ENCODE measurements around the gene TMCC2.
"Not testable (repeated sequence)": the region's sequence is repeated elsewhere in the genome, so short reads cannot be mapped to it uniquely, and the experiment has no call there.

Gene TMCC2

DNA sequence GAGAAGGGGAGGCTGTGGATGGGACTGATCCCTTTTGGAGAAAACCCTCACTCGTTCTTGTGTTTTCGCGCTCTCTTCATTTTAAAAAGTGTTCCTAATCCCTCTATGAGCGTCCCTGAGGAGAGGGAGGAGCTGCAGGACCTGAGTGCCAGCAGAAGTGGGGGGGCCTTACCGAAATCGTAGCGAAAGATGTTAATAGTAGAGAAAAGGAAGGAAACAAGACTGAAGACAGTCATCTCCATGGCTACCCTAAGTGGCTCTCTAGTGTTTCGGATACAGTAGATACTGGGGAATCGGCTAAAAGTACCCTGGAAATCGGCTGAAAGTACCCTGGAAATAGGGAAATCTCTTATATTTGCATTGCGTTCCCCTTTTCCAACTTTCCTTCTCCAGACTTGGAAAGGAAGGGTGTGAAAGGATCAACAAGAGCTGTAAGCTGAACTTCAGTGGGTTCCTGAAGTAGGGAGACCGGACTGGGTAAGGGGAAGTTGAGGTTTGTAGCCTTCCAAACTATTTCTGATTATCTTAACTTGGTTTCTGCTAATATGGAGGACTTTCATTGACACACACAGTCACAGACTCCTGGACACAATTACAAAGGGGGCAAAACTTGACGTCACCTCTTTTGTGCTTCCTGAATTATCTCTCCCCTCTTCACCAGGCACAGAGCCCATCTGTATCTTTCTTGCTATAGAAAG, 15.8 kb upstream of the TMCC2 start:
- DNase-seq (ENCODE audit: low spot score) (no peak), FAIRE-seq (no peak)

DNA sequence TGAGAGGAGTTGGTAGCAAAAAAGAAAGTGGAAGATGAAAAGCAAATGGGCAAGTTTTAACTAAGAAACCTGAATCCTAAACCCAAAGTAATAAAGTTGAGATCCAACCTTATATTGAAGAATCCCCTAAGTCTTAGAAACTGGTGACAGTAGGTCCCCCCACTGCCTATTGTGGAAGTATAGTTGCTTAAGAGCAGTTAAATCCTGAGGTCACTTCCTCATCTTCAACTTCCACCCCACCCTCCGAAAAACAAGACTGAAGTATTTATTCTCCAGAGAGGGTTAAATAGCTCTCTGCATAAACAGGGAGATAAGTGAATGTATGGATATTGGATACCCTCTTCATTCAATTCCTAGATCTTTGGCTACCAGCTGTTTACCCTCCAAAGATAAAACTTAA, 13.0 kb upstream of the TMCC2 start:
- DNase-seq (ENCODE audit: low spot score): no peak
- no peak for FAIRE-seq

DNA sequence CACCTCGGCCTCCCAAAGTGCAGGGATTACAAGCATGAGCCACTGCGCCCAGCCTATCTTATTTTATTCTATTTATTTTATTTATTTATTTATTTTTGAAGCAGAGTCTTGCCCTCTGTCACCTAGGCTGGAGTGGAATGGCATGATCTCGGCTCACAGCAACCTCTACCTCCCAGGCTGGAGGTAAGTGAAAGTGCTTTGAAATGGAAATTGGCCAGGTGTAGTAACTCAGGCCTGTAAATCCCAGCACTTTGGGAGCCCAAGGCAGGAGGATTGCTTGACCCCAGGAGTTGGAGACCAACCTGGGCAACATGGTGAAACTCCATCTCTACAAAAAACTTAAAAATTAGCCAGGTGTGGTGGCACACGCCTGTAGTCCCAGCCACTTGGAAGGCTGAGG, 11.2 kb upstream of the TMCC2 start:
- FAIRE-seq (no peak), DNase-seq (ENCODE audit: low spot score) (no peak)

DNA sequence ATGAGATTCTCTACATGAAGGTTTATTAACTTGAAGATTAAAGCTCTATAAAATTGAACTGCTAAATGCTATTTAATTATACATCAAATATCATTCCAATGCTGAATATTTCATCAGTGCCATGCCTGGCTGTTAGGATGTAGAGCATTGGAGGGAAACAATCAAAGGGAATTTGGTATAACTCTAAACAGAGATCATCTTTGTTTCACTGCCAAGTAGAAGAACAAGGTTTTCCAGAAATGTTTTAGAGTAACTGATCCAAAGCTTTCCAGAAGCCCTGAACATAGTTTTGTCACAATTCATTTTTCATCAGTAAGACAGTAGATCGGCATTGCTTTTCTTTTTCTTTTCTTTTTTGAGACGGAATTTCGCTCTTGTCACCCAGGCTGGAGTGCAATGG, 10.3 kb upstream of the TMCC2 start:
- FAIRE-seq (no peak), DNase-seq (ENCODE audit: low spot score) (no peak)

DNA sequence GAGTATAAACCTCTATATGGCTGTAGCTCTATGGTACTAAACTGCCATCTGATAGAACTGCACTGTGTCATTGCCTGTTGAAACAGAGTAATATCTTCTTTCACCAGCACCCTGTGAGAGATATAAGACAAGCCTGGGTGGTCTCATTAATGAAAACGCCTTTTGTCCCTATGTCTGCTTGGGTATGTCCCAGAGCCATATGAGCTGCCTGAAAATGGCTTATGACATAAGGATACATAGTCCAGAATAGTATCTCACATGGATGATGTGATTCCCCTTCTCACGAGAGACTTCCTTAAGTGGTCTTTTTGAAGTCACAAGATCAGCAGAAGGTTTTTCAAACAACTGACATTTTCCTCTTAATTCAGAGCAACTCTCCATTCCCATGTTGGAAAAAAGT, 7.3 kb upstream of the TMCC2 start:
- DNase-seq (ENCODE audit: low spot score) (no peak), FAIRE-seq (no peak)

DNA sequence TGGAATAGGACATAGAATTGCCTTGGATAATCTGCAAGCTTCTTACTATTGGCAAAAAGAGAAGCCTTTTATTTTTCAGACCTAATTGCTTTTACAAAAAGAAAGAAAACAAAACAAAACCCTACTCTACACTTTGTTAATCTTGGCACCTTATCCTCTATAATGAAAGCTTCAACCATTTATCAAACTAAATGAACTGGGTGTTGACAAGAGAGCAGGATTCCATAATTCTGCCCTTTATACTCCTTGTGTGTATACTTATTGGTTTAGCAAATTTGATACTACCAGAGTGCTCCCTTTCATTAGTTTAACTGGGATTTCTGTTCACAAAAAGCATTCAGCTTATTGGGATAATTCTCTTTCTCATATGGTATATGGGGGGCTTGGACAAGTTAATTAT, 3.0 kb upstream of the TMCC2 start:
- DNase-seq (ENCODE audit: low spot score) (no peak), FAIRE-seq (no peak)

DNA sequence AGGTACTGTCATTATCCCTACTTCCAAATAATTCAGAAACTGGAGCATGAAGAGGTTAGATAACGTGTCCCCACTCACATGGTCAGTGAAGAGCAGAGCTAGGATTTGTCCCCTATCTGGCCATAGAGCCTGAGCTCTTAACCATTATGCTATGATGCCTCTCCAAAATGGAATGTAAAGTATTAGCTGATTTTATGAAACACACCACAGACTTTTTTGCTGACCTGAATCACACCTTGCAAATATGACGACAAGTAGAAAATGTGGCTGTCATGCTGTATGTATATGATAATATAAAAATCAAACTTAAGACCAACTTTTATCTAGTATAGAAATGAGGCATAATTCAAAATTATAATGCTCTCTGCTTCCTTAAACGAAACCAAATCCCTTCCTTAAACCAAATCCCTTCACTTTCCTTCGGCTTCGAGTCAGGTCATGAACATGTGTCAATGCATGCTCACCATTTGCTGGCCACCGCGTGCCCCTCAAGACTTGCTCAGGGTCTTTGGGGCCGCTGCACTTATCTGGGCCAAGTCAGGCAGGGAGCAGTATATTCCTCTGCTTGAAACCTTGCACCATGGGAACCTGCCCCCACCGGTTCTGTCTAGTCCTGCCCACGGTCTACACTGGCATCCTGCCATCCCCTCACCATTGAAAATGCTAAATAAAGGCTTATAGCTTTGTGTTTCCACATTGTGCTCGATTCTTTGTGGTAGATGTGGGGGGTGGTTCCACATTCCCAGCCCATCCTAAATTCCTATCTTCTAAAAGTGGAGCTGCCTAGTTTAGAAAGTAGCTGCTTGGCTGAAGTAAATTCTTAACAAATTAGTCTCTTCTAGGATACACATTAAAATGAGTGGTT, 1.6 kb upstream of the TMCC2 start:
- DNase-seq (ENCODE audit: low spot score) (no peak), FAIRE-seq (no peak)

DNA sequence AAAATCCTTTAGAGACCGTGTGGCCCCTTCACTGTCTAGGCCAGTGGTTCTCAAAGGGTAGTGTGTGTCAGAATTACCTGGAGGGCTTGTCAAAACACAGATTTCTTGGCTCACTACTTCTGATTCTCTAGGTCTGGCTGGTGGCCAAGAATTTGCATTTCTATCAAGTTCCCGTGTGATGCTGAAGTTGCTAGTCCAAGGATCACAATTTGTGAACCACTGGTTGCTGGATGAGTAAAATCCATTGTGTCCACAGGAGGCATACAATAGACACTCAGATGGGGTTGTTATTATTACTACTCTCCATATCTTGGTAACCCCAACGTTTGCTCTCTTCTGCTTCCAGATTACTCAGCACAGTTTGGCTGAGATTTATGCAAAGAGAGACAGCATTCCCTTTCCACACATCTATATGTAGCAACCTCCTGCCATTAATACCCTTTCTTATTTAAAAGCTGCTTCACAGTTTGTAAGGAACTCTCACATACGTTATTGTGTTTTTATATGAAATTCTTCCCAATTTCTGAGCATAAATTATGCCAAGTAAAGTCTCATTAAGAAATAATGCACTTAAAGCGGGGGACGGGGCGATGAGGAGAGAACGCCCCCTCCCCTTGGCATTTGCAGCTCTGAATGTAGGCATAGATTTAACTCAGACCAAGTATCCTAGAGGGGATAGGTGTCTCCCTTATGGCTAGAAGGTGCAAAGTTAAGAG, 720 bp upstream of the TMCC2 start:
- DNase-seq (ENCODE audit: low spot score): peak; percentile 45
- no peak for FAIRE-seq

DNA sequence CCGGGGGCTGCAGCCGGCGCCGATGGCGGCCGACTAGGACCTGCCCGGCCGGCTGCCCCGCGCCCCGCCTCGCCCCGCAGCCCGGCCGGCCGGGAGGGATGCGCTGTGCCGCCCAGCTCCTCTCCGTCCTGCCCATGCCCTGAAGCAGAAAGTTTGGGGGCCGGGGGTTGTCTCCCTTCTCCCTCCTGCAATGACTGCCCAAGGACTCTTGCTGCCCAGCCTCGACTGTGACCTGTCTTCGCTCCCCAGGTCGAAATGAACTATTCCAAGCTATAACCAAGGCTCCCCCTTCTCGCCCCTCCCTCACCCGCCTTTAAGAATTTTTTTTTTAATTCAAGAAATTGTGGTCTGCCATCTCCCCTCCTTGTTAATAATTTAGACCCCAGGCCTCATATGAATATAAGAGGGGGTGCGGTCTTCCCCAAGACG, 361 bp downstream of the TMCC2 start:
- DNase-seq (ENCODE audit: low spot score): no peak
- no peak for FAIRE-seq

DNA sequence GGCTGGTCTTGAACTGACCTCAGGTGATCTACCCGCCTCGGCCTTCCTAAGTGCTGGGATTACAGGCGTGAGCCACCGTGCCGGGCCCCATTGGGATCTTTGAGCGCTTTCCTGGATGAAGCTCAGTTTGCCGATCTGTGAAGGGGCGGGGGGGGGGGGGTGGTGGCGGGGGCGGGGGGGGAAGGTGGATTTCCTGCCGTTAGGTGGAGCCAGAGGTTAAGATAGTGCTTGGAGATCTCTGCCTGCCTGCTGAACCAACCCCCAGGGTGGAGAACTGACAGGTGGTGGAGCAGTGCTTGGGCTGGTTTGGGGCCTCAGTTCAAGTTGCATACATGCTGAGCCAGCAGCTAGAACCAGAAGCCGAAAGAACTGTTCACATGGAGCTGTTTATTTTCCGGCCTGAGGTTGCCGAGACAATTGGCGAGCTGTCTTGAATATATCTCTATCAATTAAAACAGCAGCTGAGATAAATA, 1.7 kb downstream of the TMCC2 start:
- FAIRE-seq (no peak), DNase-seq (ENCODE audit: low spot score) (peak; percentile 93)

DNA sequence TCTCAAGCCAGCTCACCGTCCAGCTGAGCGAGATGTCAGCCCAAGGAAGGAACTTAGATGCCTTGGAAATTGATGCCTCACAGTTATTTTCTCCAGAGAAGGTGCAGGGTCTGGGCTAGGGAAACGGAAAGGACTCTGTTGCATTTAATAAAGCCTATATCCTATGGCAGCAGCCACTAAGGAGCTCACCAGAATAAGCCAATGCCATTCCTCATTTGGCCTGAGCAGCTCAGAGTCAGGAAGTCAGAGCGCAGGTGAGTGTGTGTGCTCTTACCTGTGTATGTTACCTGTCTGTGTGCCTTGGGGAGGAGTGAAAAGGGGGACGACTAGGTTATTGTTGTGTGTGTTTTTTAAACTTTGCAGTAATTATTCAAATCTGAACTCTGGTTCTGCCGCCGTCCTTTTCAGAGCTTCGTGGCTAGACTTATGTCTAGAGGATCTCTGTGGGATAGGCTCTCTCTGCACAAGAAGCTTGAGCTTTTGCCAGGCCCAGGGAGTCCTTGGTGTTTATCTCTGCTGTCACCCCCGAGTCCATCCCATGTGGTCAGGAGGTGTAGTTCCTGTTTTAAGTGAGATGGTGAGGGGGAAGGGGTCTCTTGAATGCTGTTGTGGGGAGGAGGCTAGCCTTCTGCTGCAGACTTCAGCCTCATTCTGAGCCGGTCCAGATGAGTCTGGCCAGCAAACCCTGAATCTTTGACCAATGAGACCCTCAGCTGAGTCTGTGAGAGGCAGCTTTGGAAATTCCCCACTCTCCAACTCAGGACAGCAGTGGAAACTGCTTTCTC, 2.4 kb downstream of the TMCC2 start:
- no peak for FAIRE-seq

DNA sequence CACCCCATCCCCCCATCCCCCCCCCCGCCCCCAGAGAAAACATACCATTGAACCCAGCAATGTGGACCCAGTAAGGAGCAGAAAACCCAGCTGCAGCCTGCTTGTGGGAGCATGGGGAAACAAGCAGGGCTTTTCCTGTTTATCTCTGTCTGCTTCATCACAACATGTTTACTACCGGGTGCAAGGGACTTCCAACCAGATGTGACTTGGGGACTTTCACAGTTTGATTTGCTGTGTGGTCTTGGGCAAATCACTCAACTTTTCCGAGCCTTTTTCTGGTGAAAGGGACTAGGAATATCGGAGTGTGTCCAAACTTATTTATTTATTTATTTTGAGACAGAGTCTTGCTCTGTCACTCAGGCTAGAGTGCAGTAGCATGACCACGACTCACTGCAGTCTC, 3.2 kb downstream of the TMCC2 start:
- FAIRE-seq: no peak
- no peak for DNase-seq (ENCODE audit: low spot score)

More for the DNA sequence above, 2.4 kb downstream of the TMCC2 start:
- no peak for DNase-seq (ENCODE audit: low spot score)

DNA sequence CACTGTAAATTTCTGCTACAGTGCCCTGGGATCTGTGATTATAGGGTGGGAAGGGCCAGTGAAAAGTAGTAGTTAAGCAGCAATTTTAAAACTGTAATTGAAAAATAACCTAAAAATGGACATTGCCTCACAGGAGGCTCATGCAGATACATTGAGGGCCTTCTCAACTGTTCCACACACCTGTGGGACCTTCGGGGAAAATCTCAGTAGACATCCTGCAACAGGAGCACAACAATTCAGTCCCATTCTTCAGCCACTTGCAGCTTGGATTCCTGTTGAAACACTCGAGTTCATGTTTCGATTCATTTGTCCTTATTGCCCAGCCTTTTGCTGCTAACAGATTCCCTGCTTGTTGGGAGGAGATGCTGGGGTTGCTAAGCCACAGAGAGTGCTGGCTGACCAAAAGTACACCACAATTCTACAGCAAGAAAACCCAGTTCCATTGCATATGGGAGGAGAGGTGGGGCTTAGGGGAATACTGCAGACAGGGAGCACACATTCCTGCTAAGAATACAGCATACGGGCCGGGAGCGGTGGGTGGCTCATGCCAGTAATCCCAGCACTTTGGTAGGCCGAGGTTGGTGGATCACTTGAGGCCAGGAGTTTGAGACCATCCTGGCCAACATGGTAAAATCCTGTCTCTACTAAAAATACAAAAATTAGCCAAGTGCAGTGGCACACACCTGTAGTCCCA, 4.5 kb downstream of the TMCC2 start:
- FAIRE-seq (no peak), DNase-seq (ENCODE audit: low spot score) (no peak)

DNA sequence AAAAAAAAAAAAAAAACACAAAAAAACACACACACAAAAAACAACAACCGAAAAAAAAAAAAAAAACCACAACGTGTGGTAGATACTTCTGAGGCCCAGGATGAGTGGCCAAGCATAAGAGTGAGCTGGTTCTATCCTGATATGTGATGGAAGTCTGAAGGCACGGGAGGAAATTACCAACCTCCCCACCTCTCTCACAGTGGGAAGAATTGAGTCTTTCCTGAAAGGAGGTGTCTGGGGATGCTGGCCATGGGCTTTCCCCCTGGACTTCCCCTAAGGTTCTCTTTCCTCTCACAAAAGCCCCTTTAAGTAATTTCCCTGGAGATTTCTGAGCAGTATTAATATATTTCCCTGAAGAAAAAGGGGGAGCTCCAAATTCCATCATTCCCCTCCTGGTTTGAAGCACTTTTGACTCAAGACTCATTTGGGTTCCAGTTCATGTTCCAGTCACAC, 5.2 kb downstream of the TMCC2 start:
- DNase-seq (ENCODE audit: low spot score): no peak
- no peak for FAIRE-seq

DNA sequence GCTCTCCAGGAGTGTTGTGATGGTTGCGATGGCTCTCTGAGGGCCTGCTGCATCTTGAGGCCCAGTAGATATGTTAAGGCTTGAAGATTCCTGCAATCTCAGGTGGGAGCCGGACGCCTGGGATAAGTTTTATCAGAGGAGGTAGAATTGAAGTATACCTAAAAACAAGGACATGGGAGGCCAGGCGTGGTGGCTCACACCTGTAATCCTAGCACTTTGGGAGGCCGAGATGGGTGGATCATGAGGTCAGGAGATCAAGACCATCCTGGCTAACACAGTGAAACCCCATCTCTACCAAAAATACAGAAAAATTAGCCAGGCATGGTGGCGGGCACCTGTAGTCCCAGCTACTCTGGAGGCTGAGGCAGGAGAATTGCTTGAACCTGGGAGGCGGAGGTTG, 6.2 kb downstream of the TMCC2 start:
- DNase-seq (ENCODE audit: low spot score); FAIRE-seq: not testable (repeated sequence)

DNA sequence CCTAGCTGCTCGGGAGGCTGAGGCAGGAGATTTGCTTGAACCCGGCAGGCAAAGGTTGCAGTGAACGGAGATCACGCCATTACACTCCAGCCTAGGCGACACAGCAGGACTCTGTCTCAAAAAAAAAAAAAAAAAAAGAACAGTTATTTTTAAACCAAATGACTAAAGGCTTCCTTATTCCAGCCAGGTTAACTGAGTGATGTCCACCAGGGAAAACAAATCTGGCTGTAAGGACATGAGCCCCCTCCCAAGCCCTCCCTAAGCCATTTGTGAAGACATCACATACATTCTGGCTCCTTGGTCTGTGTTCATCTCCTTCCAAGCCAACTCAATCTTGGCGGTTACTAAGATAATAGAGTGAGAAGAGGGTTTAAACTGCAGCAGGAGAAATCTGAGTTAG, 8.2 kb downstream of the TMCC2 start:
- no peak for DNase-seq (ENCODE audit: low spot score)
- no peak for FAIRE-seq

DNA sequence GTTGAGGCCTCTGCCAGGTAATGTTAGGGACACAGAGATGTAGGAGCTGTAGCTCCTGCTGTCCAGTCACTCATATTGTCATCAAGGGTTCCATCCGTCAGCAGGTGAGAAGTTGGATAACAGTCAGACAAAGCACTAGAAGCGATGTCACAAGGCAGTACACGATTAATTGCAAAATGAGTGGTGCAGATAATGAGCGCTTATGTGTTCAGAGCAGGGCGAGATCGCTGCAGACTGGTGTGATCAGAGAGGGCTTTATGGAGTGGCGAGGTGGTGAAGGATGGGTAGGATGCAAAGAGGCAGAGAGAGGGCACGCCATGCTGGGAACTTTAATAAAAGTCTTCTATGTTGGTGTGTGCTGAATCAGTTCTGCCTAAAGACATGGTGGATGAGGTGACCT, 8.8 kb downstream of the TMCC2 start:
- no peak for FAIRE-seq
- DNase-seq (ENCODE audit: low spot score): no peak

DNA sequence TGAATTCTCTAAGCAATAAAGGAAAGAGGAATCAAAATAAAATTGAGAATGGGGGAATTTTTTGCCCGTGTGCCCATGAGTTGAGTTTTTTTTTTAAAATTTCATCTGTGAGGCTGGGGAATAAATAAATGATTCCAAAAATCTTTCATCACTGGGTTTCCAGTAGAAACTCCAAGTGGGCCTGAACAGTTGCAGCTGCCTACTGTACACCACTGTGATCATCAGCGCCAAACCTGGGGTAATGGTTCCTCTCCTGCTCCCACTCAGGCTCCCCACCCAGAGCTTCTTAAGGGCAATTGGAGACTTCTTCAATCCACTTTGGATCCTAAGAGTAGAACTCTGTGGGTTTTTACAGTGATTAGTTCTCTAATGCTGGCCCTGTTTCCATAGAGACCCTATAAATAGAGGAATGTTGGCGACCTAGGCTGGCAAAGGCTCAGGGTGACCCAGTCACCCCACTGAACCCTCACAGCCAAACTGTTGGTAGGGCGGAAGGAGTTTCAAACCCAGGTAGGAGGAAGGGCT, 9.3 kb downstream of the TMCC2 start:
- FAIRE-seq: no peak
- DNase-seq (ENCODE audit: low spot score): no peak

DNA sequence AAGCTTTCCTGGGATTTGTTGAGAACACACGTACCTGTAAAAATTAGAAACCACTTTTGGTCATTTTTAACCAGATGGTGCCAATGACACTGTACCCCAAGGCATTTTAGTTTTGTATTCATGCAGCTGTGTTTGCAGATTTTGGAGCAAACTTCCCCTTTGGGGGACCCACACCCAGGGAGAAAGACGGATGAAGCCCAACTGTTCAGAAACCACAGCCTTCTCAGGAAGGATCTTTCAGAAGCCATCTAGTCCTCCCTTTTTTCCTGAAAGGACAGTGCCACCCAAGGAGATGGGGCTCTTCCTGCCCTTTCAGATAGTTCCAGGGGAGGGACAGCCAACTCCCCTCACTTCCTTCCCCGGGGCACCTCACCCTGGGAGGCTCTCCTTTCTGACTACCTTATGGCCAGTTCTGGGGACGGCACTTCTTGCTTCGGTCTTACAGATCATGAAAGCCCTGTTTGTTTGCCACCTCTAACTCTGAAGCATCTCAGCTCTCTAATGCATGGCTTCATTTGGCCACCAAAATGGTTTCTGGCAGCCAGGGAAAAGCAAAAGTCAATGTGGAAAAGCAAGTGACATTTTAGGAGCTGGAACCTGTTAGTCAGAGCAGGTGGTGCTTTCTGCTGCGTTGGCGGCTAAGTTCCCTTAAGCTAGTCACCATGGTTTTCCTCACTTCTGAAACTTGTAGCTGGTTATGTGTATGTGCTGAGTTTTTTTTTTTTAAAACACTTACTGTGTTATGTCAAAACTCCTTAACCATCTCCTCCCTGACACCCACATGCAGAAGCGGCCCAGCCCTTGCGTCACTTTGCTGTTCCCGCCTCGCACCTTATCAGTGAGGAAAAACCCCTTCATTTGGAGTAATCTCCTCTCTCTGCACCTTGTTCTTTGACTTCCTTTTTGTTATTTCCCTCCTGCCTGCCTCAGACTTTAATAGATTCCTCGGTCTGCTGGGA, 10.1 kb downstream of the TMCC2 start:
- no peak for DNase-seq (ENCODE audit: low spot score)
- no peak for FAIRE-seq
